Transverse colon (tissue), 4 donors: Measurements from ENCODE around the gene CDIPT. TPM values are rescaled to one million over a fixed set of nuclear protein-coding genes. Genes with fewer than 3 reads are reported as not detected.

ENCODE experiments used
- DNase-seq: peaks from one replicate; pipeline ENCODE4 v3.0.0-alpha.2; 2019
- H3K27ac ChIP-seq, 4 donors: fragments of 200-600 bp; sonication (generic); 2 replicates each; pipeline ENCODE4 v1.5.1; 2016 to 2018; ENCODE audit warnings: inconsistent platforms in 4 of 4
- H3K27me3 ChIP-seq: fragments of 200-600 bp; sonication (generic); 2 replicates; pipeline ENCODE4 v1.5.1; 2017; ENCODE audit warnings: inconsistent platforms
- H3K36me3 ChIP-seq, 4 donors: fragments of 200-600 bp; sonication (generic); 2 replicates each; pipeline ENCODE4 v1.5.1; 2017 to 2019; ENCODE audit warnings: inconsistent platforms in 4 of 4
- H3K4me1 ChIP-seq, 4 donors: fragments of 200-600 bp; sonication (generic); 2 replicates each; pipeline ENCODE4 v1.5.1; 2017 to 2020; ENCODE audit warnings: inconsistent platforms in 4 of 4
- H3K4me3 ChIP-seq, 4 donors: fragments of 200-600 bp; sonication (generic); 1 replicate in 1 of 4; 2 replicates in 3 of 4; pipeline versions ENCODE4 v1.5.1 to v1.6.1; 2017 to 2019; ENCODE audit warnings: inconsistent platforms in 4 of 4
- H3K9me3 ChIP-seq, 2 donors: fragments of 200-600 bp; sonication (generic); 2 replicates each; pipeline ENCODE4 v1.5.1; 2017 to 2019; ENCODE audit warnings: inconsistent platforms in 2 of 2
- EP300 ChIP-seq: sonication (generic); formaldehyde crosslinking; IDR thresholded peaks from one replicate; pipeline ENCODE4 v1.6.1; 2017; ENCODE audit warnings: antibody characterized with exemption, low read depth
- POLR2A ChIP-seq: fragments of 450-650 bp; IDR thresholded peaks from one replicate; pipeline ENCODE4 v1.6.1; 2016; ENCODE audit warnings: antibody characterized with exemption, mild to moderate bottlenecking, moderate library complexity
- POLR2AphosphoS5 ChIP-seq, 3 donors: sonication (generic); formaldehyde crosslinking; IDR thresholded peaks; one replicate each; pipeline ENCODE4 v1.6.1; 2016; ENCODE audit warnings: antibody characterized with exemption in 3 of 3
- WGBS, 2 donors: methylation state at CpG; one replicate each; pipeline ENCODE4 v1.1.5; 2018; ENCODE audit warnings: low coverage in 1 of 2; 5-methylcytosine and 5-hydroxymethylcytosine counted together
- in situ Hi-C, 4 donors: fragments of 200-750 bp; cut with MboI; loops; one replicate each; pipeline versions ENCODE4 v1.15.0 to v1.15.1; 2017; ENCODE audit warnings: low sequenced_read_pairs in 3 of 4, low pct_ligation_motif_present in 1 of 4, low pct_unique_long_range_greater_than_20kb in 1 of 4
- intact Hi-C: fragments of 100-400 bp; cut with DNase I; formaldehyde crosslinking; loops from one replicate; pipeline ENCODE4 v1.15.1; 2023; ENCODE audit warnings: low total_unique reads
- total RNA-seq, 4 donors: library from RNA; depleted of rRNA; stranded (reverse); fragments of >200 nt; gene quantifications; one replicate each; pipeline ENCODE4 v1.1.0, GENCODE V29; 2016
- TF ChIP-seq, protein P1 (sequence below), 5 experiments: fragments of 200-600 bp in 3 of 5; fragments of 450-650 bp in 2 of 5; sonication (generic) in 3 of 5; IDR thresholded peaks; 1 replicate in 2 of 5; 2 replicates in 3 of 5; pipeline ENCODE4 v1.5.1; 2016 to 2017; ENCODE audit warnings: antibody characterized with exemption in 5 of 5, inconsistent platforms in 3 of 5, mild to moderate bottlenecking in 2 of 5, moderate library complexity in 1 of 5

Gene CDIPT
- total RNA-seq, 4 donors from 2014 or later = 58.5 to 139 (median 94.5) TPM

GRCh38 chr16:29852654-29853053, 10.4 kb downstream of the CDIPT start:
- no peak for DNase-seq
- TF ChIP-seq POLR2AphosphoS5 (IDR thresholded peaks at IDR 0.05) = peak; percentile 32 to 46 (median 45)
- TF ChIP-seq, protein P1, sequence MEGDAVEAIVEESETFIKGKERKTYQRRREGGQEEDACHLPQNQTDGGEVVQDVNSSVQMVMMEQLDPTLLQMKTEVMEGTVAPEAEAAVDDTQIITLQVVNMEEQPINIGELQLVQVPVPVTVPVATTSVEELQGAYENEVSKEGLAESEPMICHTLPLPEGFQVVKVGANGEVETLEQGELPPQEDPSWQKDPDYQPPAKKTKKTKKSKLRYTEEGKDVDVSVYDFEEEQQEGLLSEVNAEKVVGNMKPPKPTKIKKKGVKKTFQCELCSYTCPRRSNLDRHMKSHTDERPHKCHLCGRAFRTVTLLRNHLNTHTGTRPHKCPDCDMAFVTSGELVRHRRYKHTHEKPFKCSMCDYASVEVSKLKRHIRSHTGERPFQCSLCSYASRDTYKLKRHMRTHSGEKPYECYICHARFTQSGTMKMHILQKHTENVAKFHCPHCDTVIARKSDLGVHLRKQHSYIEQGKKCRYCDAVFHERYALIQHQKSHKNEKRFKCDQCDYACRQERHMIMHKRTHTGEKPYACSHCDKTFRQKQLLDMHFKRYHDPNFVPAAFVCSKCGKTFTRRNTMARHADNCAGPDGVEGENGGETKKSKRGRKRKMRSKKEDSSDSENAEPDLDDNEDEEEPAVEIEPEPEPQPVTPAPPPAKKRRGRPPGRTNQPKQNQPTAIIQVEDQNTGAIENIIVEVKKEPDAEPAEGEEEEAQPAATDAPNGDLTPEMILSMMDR (IDR thresholded peaks at IDR 0.05) = no peak
- TF ChIP-seq POLR2A = no peak
- TF ChIP-seq EP300 = no peak
- 62 to 64% methylated on average over 3 to 7 of the region's 7 CpGs for WGBS, 2 donors
- Histone ChIP-seq H3K36me3 (peaks cover 0 to 3% (median under 1%) of the 10 kb centered on the region in 4 donors), H3K27ac (peak overlapping the region in 3 of 4 donors; percentile 25 to 48 (median 43)), H3K27me3 (no peaks in the 10 kb centered on the region), H3K9me3 (no peaks in the 10 kb centered on the region), H3K4me3 (no peak overlapping the region), H3K4me1 (no peaks in the 10 kb centered on the region)
- intact Hi-C loops (loop anchor here (10.0 kb wide), 1 partner anchor 148 kb away; no protein-coding TSS in a partner anchor), in situ Hi-C loops (loop anchor here in 2 of 4 donors (25.0 kb wide), 1 partner anchor 160 kb away; the partner anchor contains the start of genes C16orf92 (in 2 of the 2) and DOC2A (in 2 of the 2))

DNA sequence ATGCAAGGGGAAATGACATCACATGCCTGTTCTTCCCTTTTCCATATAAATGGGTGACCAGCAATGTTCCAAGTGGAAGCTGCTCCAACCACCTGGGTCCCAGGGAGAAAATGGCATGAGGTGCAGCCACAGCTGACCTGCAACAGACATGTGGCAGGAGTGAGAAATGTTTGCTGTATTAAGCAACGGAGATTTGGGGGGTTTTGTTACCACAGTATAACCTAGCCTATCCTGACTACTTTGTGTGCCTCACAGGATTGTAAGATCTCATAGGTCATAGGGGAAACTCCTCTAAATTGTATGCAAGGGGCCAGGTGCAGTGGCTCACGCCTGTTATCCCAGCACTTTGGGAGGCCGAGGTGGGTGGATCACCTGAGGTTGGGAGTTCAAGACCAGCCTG, 12.0 kb downstream of the CDIPT start:
- no peak for TF ChIP-seq POLR2A
- TF ChIP-seq EP300 = no peak
- TF ChIP-seq POLR2AphosphoS5 (IDR thresholded peaks at IDR 0.05) = no peak
- TF ChIP-seq, protein P1 (IDR thresholded peaks at IDR 0.05) = no peak
- no peak overlapping the region for H3K4me3 ChIP-seq
- no peaks in the 10 kb centered on the region for H3K27me3 ChIP-seq
- no peak overlapping the region for H3K27ac ChIP-seq
- H3K36me3 ChIP-seq = peaks cover 0 to 20% (median 9%) of the 10 kb centered on the region in 4 donors
- no peak for DNase-seq
- 92% methylated on average over 3 of the region's 3 CpGs; no CpG with 5 or more reads in 1 of the 2 donors for WGBS, 2 donors
- H3K9me3 ChIP-seq = no peaks in the 10 kb centered on the region
- intact Hi-C loops (loop anchor here (10.0 kb wide), 1 partner anchor 146 kb away; no protein-coding TSS in a partner anchor), in situ Hi-C loops (loop anchor here in 2 of 4 donors (25.0 kb wide), 1 partner anchor 161 kb away; the partner anchor contains the start of genes C16orf92 (in 2 of the 2) and DOC2A (in 2 of the 2))
- H3K4me1 ChIP-seq = no peaks in the 10 kb centered on the region

DNA sequence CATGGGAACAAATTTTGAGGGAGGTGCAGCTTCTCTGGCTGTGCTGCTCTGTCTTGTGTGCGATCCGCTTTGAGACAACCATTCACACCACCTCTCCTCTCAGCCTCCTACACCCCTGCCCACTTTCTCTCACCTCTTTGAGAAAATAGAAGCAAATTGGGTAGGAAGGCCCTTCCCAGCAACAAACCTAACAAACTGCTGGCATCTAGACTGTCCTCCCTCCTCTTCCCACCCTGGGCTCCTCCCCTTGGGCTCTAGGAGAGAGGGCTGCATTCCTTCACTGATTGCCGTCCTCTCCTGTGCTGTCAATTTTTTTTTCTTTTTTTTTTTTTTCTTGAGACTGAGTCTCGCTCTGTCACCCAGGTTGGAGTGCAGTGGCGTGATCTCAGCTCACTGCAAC, 13.5 kb downstream of the CDIPT start:
- TF ChIP-seq POLR2AphosphoS5 (IDR thresholded peaks at IDR 0.05) (peak in 1 of 3 donors; percentile 3), POLR2A (no peak)
- TF ChIP-seq, protein P1 (IDR thresholded peaks at IDR 0.05) = no peak
- no peak for DNase-seq
- Histone ChIP-seq H3K36me3 (peaks cover 0 to 35% (median 17%) of the 10 kb centered on the region in 4 donors), H3K27me3 (no peaks in the 10 kb centered on the region), H3K9me3 (no peaks in the 10 kb centered on the region), H3K4me3 (no peak overlapping the region), H3K27ac (peak overlapping the region in 1 of 4 donors; percentile 22), H3K4me1 (no peaks in the 10 kb centered on the region)
- intact Hi-C loops (no loop called here), in situ Hi-C loops (loop anchor here in 1 of 4 donors (10.0 kb wide), 1 partner anchor 155 kb away; no protein-coding TSS in a partner anchor)
- whole genome bisulfite sequencing, 2 donors = 57 to 69% methylated on average over 3 to 5 of the region's 5 CpGs

GRCh38 chr16:29848420-29849297, 14.4 kb downstream of the CDIPT start:
- intact Hi-C loops = no loop called here
- Histone ChIP-seq H3K4me3 (no peak overlapping the region), H3K27ac (no peak overlapping the region), H3K4me1 (no peaks in the 10 kb centered on the region), H3K9me3 (no peaks in the 10 kb centered on the region), H3K27me3 (no peaks in the 10 kb centered on the region), H3K36me3 (peaks cover 0 to 37% (median 18%) of the 10 kb centered on the region in 4 donors)
- 32% methylated on average over 15 of the region's 15 CpGs; no CpG with 5 or more reads in 1 of the 2 donors for WGBS, 2 donors
- in situ Hi-C loops = loop anchor here in 1 of 4 donors (10.0 kb wide), 1 partner anchor 154 kb away; no protein-coding TSS in a partner anchor
- peak in 2 of 3 donors; percentile 65 to 71 for TF ChIP-seq POLR2AphosphoS5 (IDR thresholded peaks at IDR 0.05)
- no peak for TF ChIP-seq EP300
- TF ChIP-seq POLR2A = no peak
- TF ChIP-seq, protein P1 (IDR thresholded peaks at IDR 0.05) = peak; percentile 87 to 93 (median 88)
- DNase-seq = peak; percentile 88
